GM19238 (cell line): ENCODE measurements around the gene YJU2.
"Not testable (repeated sequence)": the region's sequence is repeated elsewhere in the genome, so short reads cannot be mapped to it uniquely, and the experiment has no call there.

ENCODE experiments used
- DNase-seq: peaks from one replicate; pipeline ENCODE4 v3.0.0; 2011; ENCODE audit warnings: low spot score; ENCODE audit not compliant: insufficient read length

YJU2 gene

DNA sequence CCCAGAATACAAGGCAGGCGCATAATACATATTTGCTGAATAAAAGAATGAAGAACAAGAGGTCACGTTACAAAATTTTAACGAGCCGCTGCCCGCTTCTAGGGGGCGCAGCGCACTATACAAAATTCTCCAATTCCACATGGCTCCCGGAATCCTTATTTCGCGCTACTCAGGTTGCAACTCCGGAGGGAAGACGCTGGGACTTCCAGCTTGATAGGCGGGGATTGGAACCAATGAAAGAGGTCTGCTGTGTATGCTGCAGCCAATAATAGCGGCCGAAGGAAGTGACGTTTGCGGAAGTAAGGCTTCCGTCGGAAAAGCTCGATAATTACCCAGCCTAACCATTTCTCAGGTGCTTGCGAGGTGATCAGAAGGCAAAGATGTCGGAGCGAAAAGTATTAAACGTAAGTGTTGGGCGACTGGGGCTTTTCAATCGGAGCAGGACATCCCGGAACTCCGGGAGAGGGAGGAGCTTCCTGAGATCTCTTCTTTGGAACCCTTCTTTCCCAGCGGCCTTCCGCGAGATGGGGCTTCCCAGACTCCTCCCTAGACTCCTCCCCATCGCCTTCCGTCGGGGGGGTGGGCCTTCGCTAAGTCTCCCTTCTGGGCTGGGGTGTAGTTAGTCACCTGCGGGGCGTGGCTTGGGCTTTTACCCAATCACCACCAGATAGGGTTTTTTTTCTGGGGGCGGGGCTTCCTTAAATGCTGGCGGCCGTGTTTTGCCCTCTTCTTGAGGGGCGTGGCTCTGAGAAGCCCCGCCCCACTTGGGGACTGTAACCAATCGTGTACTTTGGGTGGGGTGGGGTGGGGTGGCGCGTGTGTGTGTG lies at the start of gene YJU2:
TSS of gene YJU2 (plus strand) at position 314 of the 827 bp plus-strand sequence. CDS start at position 381, 67 bp downstream.
- DNase-seq, result peak; percentile 99

- no peak for DNase-seq
These were observed 49.7 kb upstream of the YJU2 start for GRCh38 chr19:4197228-4197624.

GRCh38 chr19:4197625-4198466 lies 49.0 kb upstream of the YJU2 start:
- DNase-seq, result no peak

GRCh38 chr19:4198467-4199126 lies 48.3 kb upstream of the YJU2 start:
- DNase-seq, result no peak

GRCh38 chr19:4199699-4200293 lies 47.1 kb upstream of the YJU2 start:
- no peak for DNase-seq

DNA sequence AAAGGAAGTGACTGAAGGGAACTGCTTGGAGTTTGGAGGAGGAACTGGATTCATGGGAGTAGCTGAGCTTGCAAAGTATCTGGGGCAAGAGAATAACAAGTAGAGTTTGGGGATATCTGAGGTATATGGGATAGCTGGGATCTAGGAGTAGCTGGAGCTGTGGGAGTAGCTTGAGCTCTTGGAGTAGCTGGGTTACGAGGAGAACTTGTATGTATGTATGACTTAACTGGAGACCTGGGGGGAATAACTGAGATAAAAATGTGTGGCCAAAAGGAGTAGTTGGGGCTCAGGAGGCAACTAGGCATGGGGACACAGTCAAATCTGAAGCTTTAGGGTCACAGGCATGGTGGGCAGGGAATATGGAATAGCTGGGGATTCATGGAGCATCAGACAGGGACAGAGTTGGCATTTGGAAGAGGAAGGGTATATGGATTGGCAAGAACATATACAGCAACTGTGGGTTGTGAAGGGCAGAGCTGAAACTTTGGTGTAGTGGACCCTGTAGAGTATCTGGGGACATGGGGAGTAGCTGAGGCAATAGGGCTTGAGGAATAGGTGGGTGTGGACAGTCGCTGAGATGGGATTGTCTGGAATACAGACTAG lies 45.8 kb upstream of the YJU2 start:
- DNase-seq, result no peak

DNA sequence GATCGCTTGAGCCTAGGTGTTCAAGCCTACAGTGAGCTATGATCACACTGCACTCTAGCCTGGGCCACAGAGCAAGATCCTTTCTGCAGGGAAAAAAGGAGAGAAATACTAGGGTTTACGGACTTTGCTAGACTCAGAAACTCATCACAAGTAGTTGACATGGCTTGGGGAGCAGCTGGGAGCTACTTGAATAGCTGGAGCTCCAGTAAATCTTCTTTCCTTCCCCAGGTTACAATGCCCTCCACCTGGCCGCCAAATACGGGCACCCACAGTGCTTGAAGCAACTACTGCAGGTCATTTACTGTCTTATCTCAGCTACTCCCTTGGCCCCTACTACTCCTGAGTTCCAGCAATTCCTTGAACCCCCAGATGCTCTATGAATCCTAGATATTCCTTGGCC lies 45.1 kb upstream of the YJU2 start:
- DNase-seq, result no peak

GRCh38 chr19:4206818-4207484 lies 39.9 kb upstream of the YJU2 start:
- no peak for DNase-seq

DNA sequence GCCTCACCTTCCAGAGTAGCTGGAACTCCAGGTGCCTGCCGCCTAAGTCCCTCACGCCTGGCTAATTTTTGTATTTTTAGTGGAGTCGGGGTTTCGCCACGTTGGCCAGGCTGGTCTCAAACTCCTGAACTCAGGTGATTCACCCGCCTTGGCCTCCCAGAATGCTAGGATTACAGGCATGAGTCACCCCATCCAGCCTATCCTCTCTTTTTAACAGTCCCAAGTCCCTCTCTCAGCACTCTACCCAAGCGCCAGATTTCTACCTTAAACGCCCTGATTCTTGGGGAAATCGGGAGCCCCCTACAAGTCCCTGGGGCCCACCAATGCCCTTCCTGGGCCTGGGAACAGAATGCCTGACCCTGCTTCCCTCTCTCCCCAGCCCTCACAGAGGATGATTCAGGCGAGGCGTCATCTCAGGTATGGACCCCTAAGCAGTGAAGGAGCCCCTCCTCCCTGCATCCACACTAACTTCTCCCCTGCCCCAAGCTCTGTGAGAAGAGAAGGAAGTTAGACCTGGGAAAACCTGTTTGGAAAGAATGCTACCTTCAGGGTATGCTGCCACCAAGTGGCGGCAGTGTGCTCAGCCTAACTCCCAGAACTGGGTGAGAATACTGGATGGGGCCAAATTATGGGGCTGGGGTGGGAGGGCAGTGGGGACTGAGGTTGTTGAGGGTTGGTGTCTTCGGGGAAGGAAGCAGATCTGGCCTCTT lies 38.3 kb upstream of the YJU2 start:
- DNase-seq, result no peak

GRCh38 chr19:4210166-4210731 lies 36.6 kb upstream of the YJU2 start:
- no peak for DNase-seq

DNA sequence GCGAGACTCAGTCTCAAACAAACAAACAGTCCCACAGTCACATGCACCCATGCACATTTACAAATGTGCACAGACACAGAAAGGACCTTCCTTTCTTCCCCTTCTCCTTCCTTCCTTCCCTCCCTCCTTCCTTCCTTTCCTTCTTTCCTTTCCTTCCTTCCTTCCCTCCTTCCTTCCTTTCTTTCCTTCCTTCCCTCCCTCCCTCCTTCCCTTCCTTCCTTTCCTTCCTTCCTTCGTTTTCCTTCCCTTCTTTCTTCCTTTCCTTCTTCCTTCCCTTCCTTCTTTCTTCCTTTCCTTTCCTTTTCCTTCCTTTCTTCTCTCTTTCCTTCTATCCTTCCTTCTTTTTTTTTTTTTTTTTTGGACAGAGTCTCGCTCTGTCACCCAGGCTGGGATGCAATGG lies 33.8 kb upstream of the YJU2 start:
- DNase-seq, result no peak

GRCh38 chr19:4215807-4216206 lies 31.1 kb upstream of the YJU2 start:
- no peak for DNase-seq

DNA sequence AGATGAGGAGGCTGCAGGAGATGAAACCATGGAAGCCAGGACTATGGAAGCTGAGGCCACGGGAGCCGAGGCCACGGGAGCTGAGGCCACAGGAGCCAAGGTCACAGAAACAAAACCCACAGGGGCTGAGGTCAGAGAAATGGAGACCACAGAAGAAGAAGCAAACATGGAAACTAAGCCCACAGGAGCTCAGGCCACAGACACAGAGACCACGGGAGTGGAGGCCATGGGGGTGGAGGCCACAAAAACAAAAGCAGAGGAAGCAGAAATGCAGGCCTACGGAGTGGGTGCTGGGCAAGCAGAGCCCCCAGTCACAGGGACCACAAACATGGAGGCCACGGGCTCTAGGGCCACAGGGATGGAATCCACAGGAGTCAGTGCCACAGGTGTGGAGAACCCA lies 30.0 kb upstream of the YJU2 start:
- no peak for DNase-seq

DNA sequence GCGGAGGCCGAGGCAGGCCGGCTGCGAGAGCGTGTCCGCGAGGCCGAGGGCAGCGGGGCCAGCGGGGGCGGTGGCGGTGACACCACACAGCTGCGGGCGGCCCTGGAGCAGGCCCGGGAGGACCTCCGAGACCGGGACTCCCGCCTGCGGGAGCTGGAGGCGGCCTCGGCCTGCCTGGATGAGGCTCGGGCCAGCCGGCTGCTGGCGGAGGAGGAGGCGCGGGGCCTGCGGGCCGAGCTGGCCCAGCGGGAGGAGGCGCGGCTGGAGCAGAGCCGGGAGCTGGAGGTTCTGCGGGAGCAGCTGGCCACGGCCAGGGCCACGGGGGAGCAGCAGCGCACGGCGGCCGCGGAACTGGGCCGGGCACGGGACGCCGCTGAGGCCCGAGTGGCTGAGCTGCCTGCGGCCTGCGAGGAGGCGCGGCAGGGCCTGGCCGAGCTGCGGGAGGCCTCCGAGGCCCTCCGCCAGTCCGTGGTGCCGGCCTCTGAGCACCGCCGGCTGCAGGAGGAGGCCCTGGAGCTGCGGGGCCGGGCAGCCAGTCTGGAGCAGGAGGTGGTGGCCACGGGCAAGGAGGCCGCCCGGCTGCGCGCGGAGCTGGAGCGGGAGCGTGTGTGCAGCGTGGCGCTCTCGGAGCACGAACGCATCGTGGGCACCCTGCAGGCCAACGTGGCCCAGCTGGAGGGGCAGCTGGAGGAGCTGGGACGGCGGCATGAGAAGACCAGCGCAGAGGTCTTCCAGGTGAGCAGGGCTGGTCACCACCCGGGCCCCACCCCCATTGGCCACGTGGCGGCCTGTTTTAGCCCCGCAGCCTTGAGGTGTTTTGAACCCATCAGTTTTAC lies 29.2 kb upstream of the YJU2 start:
- DNase-seq, result no peak

- not testable (repeated sequence) for DNase-seq
These were observed 28.4 kb upstream of the YJU2 start for GRCh38 chr19:4218523-4218922.

DNA sequence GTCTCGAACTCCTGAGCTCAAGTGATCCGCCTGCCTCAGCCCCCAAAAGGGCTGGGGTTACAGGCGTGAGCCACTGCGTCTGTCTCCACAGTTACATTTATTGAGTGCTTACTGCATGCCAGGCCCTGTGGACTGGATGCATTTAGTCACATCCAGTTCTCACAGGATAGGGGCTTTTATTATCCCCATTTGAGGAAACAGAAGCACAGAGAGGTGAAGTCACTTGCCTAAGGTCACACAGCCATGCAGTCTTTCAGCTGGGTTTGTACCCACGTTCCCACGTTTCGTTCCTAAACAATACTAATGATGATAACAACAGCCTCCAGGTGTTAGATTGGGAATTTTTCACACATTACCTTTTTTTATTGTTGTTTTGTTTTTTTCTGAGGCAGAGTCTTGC lies 26.7 kb upstream of the YJU2 start:
- DNase-seq, result no peak

GRCh38 chr19:4224470-4224869 lies 22.4 kb upstream of the YJU2 start:
- DNase-seq, result no peak

DNA sequence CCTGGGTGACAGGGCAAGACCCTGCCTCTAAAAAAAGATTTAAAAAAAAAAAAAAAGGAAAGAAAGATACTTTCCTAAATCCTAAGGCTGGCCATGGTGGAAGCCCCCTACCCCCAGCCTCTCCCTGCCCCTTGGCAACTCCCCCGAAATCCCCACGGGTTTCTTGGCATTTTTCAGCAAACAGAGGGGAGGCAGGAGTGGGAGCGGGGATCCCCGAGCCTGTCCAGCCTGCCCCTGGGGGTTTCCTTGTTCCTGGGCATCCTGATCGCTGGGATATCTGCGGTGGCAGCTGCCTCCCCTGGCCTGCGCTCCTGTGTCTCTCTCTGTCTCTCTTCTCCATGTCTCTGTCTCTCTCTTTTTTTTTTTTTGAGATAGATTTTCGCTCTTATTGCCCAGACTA lies 21.0 kb upstream of the YJU2 start:
- no peak for DNase-seq

GRCh38 chr19:4227771-4228170 lies 19.1 kb upstream of the YJU2 start:
- no peak for DNase-seq
